ENCODE data around the gene ARHGAP24. TPM values are rescaled to one million over a fixed set of nuclear protein-coding genes. Genes with fewer than 3 reads are reported as not detected.

ARHGAP24 gene
- total and polyA plus RNA-seq, 3 donors from 2014 or later, result 5.7 to 9.9 (median 9.4) TPM

DNA sequence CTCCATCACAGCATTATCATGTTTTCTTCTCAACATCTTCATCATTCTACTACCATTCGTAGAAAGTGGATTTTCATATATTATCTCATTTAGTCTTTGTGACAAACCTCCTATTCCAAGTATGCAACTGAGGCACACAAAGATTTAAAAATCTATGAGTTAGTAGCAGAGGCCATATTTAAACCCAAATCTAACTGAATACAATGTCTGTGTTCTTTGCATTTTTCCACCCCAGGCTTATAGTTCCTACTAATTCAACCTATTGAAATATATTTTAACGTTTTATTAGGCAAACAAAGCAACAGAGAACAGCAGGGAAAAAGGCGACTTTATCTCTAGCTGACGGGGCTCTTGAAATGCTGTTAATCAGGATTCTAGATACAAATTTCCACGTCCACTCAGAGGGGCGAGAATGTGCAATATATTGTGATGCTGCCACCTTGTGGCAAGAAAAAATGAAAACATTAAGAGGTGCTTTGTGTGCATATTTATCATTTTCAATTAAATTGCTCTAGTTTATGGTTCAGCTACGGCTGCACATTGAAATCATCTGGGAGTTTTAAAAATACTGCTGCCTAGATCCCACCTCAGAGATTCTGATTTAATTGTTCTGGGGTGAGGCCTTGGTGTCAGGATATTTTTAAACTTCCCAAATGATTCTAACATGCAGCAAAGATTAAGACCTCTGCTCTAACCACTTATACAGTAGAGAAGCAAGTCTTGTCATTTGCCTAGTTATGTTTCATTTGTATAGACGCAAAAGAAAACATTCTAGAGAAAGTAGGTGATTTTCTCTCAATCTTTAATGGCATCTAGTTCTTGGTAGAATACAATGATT, 569.0 kb downstream of the ARHGAP24 start:
- intact Hi-C loops (cut with DNase I; ENCODE audit: low total_unique reads), result no loop called here
- Histone ChIP-seq H3K9me3 (no peaks in the 10 kb centered on the region), H3K4me1 (no peaks in the 10 kb centered on the region), H3K27ac (no peak overlapping the region), H3K4me3 (no peak overlapping the region), H3K36me3 (ENCODE audit: low read depth, missing control alignments) (no peaks in the 10 kb centered on the region), H3K27me3 (no peaks in the 10 kb centered on the region)
- TF ChIP-seq POLR2A (IDR thresholded peaks at IDR 0.05), result no peak
- TF ChIP-seq, protein P1, sequence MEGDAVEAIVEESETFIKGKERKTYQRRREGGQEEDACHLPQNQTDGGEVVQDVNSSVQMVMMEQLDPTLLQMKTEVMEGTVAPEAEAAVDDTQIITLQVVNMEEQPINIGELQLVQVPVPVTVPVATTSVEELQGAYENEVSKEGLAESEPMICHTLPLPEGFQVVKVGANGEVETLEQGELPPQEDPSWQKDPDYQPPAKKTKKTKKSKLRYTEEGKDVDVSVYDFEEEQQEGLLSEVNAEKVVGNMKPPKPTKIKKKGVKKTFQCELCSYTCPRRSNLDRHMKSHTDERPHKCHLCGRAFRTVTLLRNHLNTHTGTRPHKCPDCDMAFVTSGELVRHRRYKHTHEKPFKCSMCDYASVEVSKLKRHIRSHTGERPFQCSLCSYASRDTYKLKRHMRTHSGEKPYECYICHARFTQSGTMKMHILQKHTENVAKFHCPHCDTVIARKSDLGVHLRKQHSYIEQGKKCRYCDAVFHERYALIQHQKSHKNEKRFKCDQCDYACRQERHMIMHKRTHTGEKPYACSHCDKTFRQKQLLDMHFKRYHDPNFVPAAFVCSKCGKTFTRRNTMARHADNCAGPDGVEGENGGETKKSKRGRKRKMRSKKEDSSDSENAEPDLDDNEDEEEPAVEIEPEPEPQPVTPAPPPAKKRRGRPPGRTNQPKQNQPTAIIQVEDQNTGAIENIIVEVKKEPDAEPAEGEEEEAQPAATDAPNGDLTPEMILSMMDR (IDR thresholded peaks at IDR 0.05), result peak; percentile 63 to 81 (median 63)
- DNase-seq, result peak; percentile 45
- 31 to 32% methylated on average over 8 of the region's 8 CpGs for WGBS, 2 donors

DNA sequence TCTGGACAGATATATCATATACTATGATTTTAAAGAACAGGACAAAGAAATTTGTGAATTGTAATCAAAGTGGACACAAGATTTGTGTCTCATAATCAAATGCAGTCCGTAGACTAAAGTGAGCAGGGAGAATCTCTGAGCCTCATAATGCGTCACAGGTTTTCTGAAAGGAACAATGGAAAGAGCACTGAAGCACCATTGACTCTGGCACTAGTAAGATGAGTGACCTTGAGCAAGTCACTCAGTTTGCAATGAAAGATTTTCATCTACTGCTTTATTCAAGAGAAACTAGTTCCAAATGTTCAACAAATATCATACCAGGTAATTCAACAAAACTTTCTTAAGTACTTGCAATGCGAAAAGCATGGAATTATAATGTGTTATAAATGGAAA, 569.6 kb downstream of the ARHGAP24 start:
- Histone ChIP-seq H3K4me3 (no peak overlapping the region), H3K9me3 (no peaks in the 10 kb centered on the region), H3K36me3 (ENCODE audit: low read depth, missing control alignments) (no peaks in the 10 kb centered on the region), H3K27ac (no peak overlapping the region), H3K4me1 (no peaks in the 10 kb centered on the region), H3K27me3 (no peaks in the 10 kb centered on the region)
- intact Hi-C loops (cut with DNase I; ENCODE audit: low total_unique reads), result no loop called here
- no peak for DNase-seq
- no peak for TF ChIP-seq POLR2A (IDR thresholded peaks at IDR 0.05)
- TF ChIP-seq, protein P1 (IDR thresholded peaks at IDR 0.05), result no peak
- WGBS, 2 donors, result 60 to 64% methylated on average over 3 of the region's 3 CpGs

DNA sequence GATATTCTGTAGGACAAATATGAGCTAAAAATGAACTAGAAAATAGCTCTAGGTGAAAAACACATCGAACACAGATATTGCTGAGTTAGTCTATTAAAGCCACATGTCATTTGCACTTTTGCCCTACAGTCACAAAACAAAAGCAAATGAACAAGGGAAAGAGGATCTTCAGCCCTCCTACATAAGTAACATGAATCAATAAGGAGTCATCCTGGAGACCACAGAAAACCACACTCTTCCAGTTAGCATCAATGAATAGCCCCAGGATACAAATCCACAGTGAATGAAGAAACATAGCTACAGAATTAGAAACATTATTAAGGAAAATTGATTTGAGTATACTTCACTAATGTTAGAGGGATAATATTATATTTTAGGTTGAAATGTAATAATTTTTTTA, 573.5 kb downstream of the ARHGAP24 start:
- intact Hi-C loops (cut with DNase I; ENCODE audit: low total_unique reads), result no loop called here
- WGBS, 2 donors, result 86 to 91% methylated on average over 1 of the region's 1 CpG
- no peak overlapping the region for H3K27ac ChIP-seq

GRCh38 chr4:86050496-86050895, 575.5 kb downstream of the ARHGAP24 start:
- no peaks in the 10 kb centered on the region for H3K4me1 ChIP-seq
- no peak overlapping the region for H3K4me3 ChIP-seq
- no peak for DNase-seq
- H3K9me3 ChIP-seq, result no peaks in the 10 kb centered on the region
- TF ChIP-seq, protein P1 (IDR thresholded peaks at IDR 0.05), result no peak
- no peak for TF ChIP-seq POLR2A (IDR thresholded peaks at IDR 0.05)
- no peaks in the 10 kb centered on the region for H3K36me3 ChIP-seq (ENCODE audit: low read depth, missing control alignments)
- H3K27me3 ChIP-seq, result no peaks in the 10 kb centered on the region
- intact Hi-C loops (cut with DNase I; ENCODE audit: low total_unique reads), result no loop called here
- 96 to 100% methylated on average over 1 of the region's 1 CpG for WGBS, 2 donors
- no peak overlapping the region for H3K27ac ChIP-seq

More for the DNA sequence above, 573.5 kb downstream of the ARHGAP24 start:
- Histone ChIP-seq H3K9me3 (no peaks in the 10 kb centered on the region), H3K4me1 (no peaks in the 10 kb centered on the region), H3K27me3 (no peaks in the 10 kb centered on the region), H3K36me3 (ENCODE audit: low read depth, missing control alignments) (no peaks in the 10 kb centered on the region), H3K4me3 (no peak overlapping the region)
- DNase-seq, result no peak
- TF ChIP-seq POLR2A (IDR thresholded peaks at IDR 0.05), result no peak
- TF ChIP-seq, protein P1 (IDR thresholded peaks at IDR 0.05), result no peak

MicroRNAs encoded within 50 kb of the gene (microRNA counts, 767-probe panel; counts per million panel counts)
- microRNA hsa-miR-4451, result 0 to 152 counts per million in 2 donors

Small RNA genes lying within 50 kb of the gene (microRNA-seq; reads per million reads assigned to microRNA genes)
- gene MIR4451 (ENCODE audit: borderline number of aligned reads in 2 of 2, borderline replicate concordance in 1 of 2), result 0 reads per million in 2 donors

Small RNA genes lying within 50 kb of the gene (small RNA-seq; reads per million reads assigned to genes)
- gene MIR4451, result 0 reads per million in 2 donors
